GM19035 (cell line): ENCODE measurements around the gene SPINK9.

Experiments
- ATAC-seq: cut with Tn5 transposase; IDR thresholded peaks from one replicate; pipeline ENCODE4 v1.9.1; 2021; ENCODE audit not compliant: unreplicated experiment

The SPINK9 gene

DNA sequence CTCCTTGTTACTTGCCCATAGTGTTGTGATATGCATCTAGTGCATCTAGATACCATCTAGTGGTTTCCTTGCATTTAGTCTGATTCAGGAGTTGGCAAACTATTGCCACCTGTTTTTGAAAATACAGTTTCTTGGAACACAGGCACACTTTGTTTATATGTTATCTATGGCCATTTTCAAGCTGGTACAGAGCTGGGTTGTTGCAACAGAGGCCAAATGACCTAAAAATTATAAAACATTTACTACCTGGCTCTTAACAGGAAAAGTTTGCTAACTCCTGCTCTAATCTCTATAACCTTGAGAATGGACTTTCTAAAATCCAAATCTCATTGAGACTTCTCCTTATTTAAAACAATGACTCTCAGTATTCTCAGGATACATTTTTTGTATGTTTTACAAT is 29.0 kb downstream of the SPINK9 start:
- ATAC-seq: no peak

DNA sequence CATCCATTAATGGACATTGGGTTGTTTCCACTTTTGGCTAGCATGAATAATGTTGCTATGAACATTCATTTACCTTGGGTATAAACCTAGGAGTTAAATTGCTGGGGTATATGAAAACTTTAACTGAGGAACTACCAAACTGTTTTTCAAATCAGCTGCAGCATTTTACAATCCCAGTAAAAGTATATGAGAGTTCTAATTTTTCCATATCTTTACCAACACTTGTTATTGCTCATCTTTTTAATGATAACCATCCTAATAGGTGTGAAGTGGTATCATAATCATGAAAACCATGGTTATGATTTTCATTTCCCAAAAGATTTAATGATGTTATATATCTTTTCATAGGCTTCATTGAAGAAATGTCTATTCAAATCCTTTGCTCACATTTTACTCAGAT is 32.9 kb downstream of the SPINK9 start:
- no peak for ATAC-seq

DNA sequence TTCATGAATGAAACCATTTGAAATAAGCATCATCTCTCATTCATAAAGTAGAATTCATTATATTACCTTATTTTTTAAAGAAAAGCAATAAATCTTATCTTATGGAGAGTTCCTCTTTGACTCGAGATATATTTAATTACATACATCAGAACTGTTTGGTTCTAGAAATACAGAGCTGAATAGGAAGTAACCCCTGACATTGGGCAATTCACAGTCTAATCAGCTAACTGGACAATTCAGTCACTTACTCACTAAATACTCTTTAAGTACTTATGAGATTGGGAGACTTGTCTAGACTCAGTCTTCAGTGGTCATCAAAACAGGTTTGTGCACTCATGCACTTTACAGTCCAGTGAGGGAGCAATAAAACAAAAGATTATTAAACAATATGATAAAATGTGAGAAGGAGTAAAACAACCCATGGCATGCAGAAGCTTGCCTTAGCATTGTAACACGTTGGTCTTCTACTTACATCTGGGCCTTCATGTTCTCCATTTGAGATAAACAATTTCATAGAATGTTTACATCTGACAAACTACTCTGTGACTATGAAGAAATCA is 36.9 kb downstream of the SPINK9 start:
- ATAC-seq: no peak

DNA sequence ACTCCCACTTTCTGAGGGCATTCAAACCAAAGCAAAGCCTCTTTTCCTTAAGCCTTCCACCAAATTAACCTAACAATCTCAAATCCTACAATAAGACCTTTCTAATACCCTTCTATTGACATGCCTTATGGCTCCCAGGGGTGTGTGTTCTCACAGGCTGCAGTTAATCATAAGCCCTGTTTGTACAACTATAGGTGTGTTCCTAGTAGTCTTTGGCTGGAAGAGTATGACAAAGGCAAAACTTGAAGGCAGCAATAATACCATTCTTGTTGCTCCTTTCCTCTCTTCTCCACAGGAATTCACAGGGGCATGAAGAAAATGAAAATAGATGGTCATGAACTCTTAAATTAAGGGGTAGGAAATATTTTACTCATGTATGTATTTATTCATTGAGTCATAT is 37.5 kb downstream of the SPINK9 start:
- ATAC-seq: no peak

DNA sequence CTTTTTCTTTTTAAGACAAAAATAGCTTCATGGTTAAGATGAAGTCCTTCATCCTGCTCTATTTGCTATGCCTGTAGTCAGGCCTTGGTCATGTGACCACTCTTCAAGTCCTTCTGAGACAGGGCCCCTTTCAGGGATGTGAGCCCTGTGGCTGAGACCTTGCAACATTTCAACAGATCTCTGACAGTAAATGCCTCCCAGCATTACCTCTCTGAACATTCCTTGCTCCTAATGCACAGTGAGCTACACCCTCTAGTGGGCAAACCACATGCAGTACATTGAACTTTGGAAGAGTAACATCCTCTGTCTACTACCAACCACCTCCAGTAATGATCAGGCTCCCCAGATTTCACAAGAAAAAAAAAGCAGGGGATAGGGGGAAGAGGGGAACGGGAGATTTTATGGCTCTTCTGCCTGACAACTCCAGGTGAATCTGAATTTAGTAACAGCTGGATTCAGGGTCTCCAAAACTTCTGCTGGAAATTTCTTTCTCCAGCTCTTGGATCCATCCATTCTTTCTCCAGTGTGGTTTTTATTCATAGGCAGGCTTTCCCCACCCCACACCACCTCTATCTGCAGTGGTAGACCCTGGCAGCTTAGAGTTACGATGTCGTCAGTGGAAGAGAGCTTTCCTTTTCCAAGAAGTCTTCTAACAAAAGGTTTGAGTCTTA is 39.5 kb downstream of the SPINK9 start:
- ATAC-seq: peak; percentile 86

DNA sequence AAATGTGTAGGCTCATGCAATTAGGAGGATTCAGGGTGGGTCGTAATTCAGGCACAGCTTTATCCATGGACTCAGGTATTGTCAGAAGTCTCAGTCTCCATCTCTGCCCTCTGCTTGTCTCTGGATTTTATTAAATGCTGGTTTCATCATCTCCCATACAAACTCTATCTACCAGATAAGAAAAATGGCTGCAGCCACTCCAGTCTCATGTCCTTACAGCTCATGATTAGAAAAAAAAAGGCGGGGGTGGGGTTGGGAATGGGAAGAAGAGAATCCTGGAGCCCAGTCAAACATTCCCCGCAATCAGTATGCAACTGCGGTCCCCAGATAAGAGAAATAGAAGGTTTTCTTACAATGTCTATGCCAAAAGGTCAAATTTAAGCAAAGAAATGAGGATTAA is 40.8 kb downstream of the SPINK9 start:
- ATAC-seq: no peak

DNA sequence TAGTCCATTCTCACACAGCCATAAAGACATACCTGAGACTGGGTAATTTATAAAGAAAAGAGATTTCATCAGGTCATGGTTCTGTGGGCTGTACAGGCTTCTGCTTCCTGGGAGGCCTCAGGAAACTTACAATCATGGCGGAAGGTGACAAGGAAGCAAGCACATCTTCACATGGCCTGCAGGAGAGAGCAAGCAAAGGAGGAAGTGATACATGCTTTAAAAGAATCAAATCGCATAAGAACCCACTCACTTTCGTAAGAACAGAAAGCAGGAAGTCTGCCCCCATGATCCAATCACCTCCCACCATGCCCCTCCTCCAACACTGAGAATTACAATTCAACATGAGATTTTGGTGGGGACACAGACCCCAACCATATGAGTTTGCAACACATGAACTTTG is 43.3 kb downstream of the SPINK9 start:
- ATAC-seq: no peak

DNA sequence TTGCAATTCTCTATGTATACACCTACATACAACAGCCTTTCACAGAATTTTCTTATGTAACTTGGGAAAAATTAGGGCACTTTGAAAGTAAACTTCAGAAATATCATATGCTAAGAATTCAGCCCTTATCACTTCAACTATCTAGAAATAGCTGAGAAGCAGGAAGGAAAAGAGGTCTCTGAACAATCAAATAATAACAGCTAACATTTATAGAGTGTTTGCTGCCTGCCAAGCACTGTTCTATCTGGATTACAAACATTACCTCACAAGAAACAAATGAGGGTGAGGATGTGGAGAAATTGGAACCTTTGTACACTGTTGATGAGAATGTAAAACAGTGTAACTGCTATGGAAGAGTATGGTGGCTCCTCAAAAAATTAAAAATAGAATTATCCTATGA is 44.0 kb downstream of the SPINK9 start:
- ATAC-seq: no peak

DNA sequence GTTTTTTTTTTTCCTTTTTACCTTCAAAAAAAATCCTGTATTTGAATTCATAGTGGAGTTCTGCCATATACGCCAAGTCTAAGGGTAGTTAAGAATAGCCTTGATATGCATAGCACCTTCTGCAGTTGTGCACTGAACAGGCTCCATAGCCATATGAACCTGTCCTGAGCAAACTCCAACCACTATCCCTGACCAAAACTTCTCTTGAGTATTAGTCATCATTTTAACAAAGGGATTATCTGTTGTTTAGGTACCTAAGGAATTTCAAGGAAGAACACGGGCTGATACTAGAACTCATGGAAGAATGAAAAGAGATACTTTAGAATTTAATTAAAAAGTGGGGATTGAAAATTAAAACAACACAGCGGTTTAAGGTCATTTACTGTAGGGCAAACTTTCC is 46.5 kb downstream of the SPINK9 start:
- no peak for ATAC-seq

DNA sequence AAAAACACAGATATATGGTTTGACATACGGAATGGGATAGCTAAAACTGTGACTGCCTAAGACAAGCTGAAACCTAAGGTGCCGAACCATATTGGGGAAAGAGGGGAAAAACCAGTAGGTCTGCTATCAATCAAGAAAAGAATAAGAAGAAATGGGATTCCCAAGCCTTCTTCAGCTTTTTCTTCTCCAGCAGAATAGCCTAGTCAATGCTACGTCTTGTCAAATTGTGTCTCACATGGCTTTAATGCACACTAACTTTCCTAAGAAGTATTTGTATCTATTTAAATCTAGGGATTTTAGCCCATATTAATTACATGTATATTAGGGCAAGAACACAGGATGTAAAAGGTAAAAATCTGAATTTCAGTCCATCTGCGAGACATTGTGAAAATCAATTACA is 47.6 kb downstream of the SPINK9 start:
- no peak for ATAC-seq

DNA sequence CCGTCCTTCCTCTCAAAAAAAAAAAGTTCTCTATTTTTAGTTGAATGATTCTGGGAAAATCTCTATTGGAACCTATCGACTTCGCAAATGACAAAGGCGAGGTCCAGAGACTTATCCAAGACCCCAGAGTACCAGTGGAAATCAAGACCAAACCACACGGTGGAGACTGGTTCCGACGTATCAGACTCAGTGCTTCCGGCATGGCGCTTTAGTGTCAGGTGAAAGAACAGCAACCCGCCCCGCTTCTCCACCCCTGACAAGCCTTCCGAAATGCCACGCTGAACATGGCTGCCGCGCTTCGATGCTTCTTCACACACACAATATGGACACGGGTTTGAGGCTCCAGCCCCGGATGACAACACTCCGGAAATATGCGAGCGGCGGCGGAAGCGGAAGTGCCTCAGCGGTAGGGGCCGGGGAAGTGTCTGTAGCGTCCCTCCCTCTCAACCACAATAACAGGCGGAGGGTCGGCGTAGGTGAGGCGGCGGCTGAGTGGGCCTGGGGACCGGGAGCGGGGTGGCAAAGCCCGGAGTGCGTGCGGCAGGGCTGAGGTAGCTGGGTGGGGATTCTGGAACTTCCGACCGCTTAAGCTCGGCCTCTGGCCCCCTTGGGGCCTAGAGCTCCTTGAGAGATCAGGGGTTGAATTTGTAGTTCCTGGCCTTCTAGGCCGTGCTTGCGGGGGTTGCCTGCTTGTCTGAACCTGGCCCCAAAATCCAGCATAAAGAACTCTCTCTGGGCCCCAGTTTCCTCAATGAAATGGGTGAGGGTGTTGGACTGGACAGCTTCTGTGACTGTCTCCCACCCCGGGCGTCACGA is 48.4 kb downstream of the SPINK9 start, which contains the start of gene FBXO38:
Gene FBXO38 (plus strand): TSS at position 395 of the 816 bp plus-strand sequence. CDS start 10,819 bp downstream, outside the sequence.
- ATAC-seq: peak; percentile 100

DNA sequence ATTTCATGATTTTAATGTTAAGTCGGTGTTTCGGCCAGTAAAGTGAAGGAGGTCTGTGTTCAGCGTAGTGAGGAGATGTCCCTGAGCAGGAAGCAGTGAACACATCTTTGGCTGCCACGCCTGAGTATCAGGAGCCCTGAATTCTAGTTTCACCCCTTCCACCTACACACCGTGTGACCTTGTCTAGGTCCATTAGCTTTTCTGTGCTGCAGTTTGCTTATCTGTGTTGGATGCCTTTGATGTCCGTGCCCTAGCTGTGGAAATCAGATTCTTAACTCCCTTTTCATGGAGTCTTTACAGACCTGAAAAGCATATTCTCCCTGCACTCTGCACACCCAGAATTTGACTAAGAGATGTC is 49.0 kb downstream of the SPINK9 start:
- ATAC-seq: peak; percentile 20

DNA sequence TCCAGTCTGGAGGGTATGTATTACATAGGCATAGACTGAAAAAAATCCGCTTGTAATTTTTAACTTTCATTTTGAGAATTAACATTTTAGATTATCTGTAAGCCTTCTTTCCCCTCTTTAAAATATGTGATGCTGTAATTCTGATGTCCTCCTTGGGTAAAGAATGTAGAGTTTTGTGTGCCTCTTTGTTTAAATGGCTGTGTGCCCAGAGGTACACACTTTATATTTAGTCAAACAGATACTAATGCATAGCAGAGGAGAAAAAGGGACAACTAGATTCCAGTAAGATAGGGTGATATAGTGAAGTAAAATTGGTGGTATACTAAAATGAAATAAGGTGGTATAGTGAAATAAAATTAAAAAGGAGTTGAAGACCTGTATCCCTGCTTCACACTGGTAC is 49.7 kb downstream of the SPINK9 start:
- no peak for ATAC-seq

DNA sequence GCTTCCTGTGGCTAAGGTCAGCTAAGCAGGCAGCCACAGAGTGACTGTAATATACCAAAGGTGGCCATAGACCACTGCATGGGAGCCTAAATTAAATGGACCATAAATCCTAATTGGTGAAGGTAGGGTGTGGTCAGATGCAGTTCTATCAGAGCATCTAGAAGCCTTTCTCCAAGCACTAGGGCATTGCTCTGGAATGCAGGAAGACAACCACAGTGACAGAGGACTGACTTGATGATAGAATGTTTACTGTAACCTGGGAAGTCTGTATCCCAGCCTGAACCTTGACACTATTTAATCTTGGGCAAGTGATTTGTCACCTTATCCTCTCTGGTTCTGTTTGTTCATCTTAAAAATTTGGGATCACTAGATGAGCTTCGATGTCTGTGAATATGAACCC is 50.7 kb downstream of the SPINK9 start:
- no peak for ATAC-seq

DNA sequence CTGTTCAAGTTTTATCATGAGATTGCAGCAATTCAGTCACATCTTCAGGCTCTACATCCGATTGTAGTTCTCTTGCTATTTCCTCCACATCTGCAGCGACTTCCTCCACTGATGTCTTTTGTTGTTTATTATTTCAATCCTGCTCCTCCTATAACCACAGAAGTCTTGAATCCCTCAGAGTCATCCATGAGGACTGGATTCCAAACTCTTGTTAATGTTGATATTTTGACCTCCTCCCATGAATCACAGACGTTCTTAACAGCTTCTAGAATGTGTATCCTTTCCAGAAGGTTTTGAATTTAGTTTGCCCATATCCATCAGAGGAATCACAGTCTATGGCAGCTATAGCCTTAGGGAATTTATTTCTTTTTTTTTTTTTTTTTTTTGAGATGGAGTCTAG is 52.0 kb downstream of the SPINK9 start:
- ATAC-seq: no peak

DNA sequence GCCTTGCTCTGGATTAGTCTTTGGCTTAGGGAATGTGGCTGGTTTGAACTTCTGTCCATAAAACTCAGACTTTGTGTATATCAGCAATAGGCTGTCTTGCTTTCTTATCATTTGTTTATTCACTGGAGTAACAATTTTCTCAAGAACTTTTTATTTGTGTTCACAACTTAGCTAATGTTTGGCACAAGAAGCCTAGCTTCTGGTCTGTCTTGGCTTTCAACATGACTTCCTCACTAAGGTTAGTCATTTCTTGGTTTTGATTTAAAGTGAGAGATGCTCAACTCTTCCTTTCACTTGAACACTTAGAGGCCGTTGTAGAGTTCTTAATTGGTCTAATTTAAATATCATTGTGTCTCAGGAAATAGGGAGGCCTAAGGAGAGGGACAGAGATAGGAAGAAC is 53.3 kb downstream of the SPINK9 start:
- no peak for ATAC-seq
